Endothelial cell of umbilical vein (primary cell): Measurements from ENCODE around the gene PCDHGA2. TPM values are rescaled to one million over a fixed set of nuclear protein-coding genes. Genes with fewer than 3 reads are reported as not detected.
A peak's percentile ranks its signal among the peaks of the same experiment; 100 is the strongest.

Experiments
- BruUV-seq: library from RNA; stranded (reverse); fragments of 400-500 nt; replicated peaks from 2 replicates; lab custom pipeline; 2021; lab: Mats Ljungman, UMichigan
- CTCF ChIA-PET: fragments of 300-600, 350-600 bp; sonication (Branson Sonifier 250); formaldehyde crosslinking; loops from one replicate; lab custom pipeline; 2021; ENCODE audit warnings: antibody characterized with exemption, inconsistent platforms; lab: Charles Lee
- POLR2A ChIA-PET: fragments of 300-600, 350-600 bp; sonication (Branson Sonifier 250); formaldehyde crosslinking; loops from one replicate; lab custom pipeline; 2021; ENCODE audit warnings: antibody characterized with exemption, inconsistent platforms; lab: Charles Lee
- DNase-seq: peaks from one replicate; pipeline ENCODE4 v3.0.0-alpha.2; 2011; ENCODE audit warnings: low read depth, low spot score
- FAIRE-seq: peaks from 2 replicates; lab custom pipeline; 2011; peaks lifted over from hg19 to GRCh38; lab: Jason Lieb, UNC
- H2AFZ ChIP-seq: 2 replicates; pipeline ENCODE4 v1.6.0; 2012; ENCODE audit warnings: low read depth, low read length, control low read depth, inconsistent platforms
- H3K27ac ChIP-seq: 2 replicates; pipeline ENCODE4 v1.5.1; 2011; ENCODE audit warnings: low read depth, mild to moderate bottlenecking, control low read depth, low read length, moderate library complexity; ENCODE audit not compliant: insufficient read depth
- H3K27me3 ChIP-seq, 2 experiments: 2 replicates each; pipeline versions ENCODE4 v1.6.0 to v1.6.1; 2011; ENCODE audit warnings: low read length in 2 of 2, mixed read lengths in 1 of 2; ENCODE audit not compliant: control insufficient read depth in 2 of 2, insufficient read depth in 2 of 2
- H3K36me3 ChIP-seq, 2 experiments: 2 replicates in 1 of 2; 3 replicates in 1 of 2; pipeline ENCODE4 v1.5.1; 2011; ENCODE audit warnings: low read length in 2 of 2, mild to moderate bottlenecking in 1 of 2, moderate library complexity in 1 of 2; ENCODE audit not compliant: control insufficient read depth in 2 of 2, insufficient read depth in 2 of 2; ENCODE audit errors: extremely low read depth in 1 of 2
- H3K4me1 ChIP-seq: 3 replicates; pipeline ENCODE4 v1.5.1; 2011; ENCODE audit warnings: mild to moderate bottlenecking, low read length; ENCODE audit not compliant: control insufficient read depth, insufficient read depth; ENCODE audit errors: extremely low read depth
- H3K4me2 ChIP-seq: 2 replicates; pipeline ENCODE4 v1.6.1; 2011; ENCODE audit warnings: low read length, control low read depth, mixed read lengths; ENCODE audit not compliant: insufficient read depth
- H3K4me3 ChIP-seq, 3 experiments: fragments of 200-600 bp in 1 of 3; sonication (generic), shearing (Covaris generic) in 1 of 3; replicated peaks in 1 of 3; 2 replicates each; pipeline ENCODE4 v1.5.1; 2011 to 2016; ENCODE audit warnings: control low read depth in 3 of 3, low read length in 3 of 3, mild to moderate bottlenecking in 2 of 3, inconsistent platforms in 1 of 3, low read depth in 1 of 3, moderate library complexity in 1 of 3; ENCODE audit not compliant: insufficient read depth in 1 of 3
- H3K79me2 ChIP-seq: 2 replicates; pipeline ENCODE4 v1.6.0; 2012; ENCODE audit warnings: low read length, inconsistent platforms; ENCODE audit not compliant: control insufficient read depth, insufficient read depth
- H3K9ac ChIP-seq: replicated peaks from 2 replicates; pipeline ENCODE3; 2011; ENCODE audit warnings: low read length, control low read depth; ENCODE audit not compliant: insufficient read depth; ENCODE audit errors: extremely low read depth
- H3K9me1 ChIP-seq: replicated peaks from 3 replicates; pipeline ENCODE4 v1.6.0; 2011; ENCODE audit warnings: mild to moderate bottlenecking, low read length; ENCODE audit not compliant: control insufficient read depth, insufficient read depth; ENCODE audit errors: extremely low read depth
- H3K9me3 ChIP-seq: replicated peaks from 2 replicates; pipeline ENCODE4 v1.5.1; 2012; ENCODE audit warnings: low read length, inconsistent platforms; ENCODE audit not compliant: control insufficient read depth, insufficient read depth
- H4K20me1 ChIP-seq: replicated peaks from 2 replicates; pipeline ENCODE3; 2011; ENCODE audit warnings: mild to moderate bottlenecking, low read length; ENCODE audit not compliant: control insufficient read depth, insufficient read depth; ENCODE audit errors: extremely low read depth
- FOS ChIP-seq: IDR thresholded peaks from 2 replicates; pipeline ENCODE4 v1.6.1; 2011; ENCODE audit warnings: mild to moderate bottlenecking, low read length, moderate library complexity, borderline replicate concordance; ENCODE audit not compliant: insufficient read depth
- JUN ChIP-seq: IDR thresholded peaks from 2 replicates; pipeline ENCODE4 v1.6.1; 2011; ENCODE audit warnings: borderline replicate concordance, low read depth; ENCODE audit not compliant: insufficient read length, insufficient read depth
- dilution Hi-C: fragments of 300-500 bp; cut with MboI; formaldehyde crosslinking; loops from one replicate; pipeline ENCODE4 v1.15.0; 2019; ENCODE audit warnings: low sequenced_read_pairs; ENCODE audit not compliant: extremely low pct_ligation_motif_present
- intact Hi-C: fragments of 100-400 bp; cut with micrococcal nuclease; formaldehyde crosslinking; loops from one replicate; pipeline ENCODE4 v1.10.0; 2022
- polyA plus RNA-seq, 4 experiments: library from polyadenylated mRNA; depleted of rRNA in 3 of 4; stranded (reverse) in 3 of 4; unstranded in 1 of 4; fragments of >200 nt; gene quantifications; 2 replicates each; pipeline versions ENCODE4 v1.2.1 to v1.2.3, GENCODE V29; 2011 to 2012; ENCODE audit warnings: missing spikeins in 1 of 4
- total RNA-seq: library from RNA; stranded (reverse); gene quantifications from 2 replicates; pipeline ENCODE4 v1.2.3, GENCODE V29; 2021
- TF ChIP-seq, protein P1 (sequence below), 2 donors: IDR thresholded peaks; 1 replicate in 1 of 2; 2 replicates in 1 of 2; pipeline ENCODE4 v1.5.1; 2011; ENCODE audit warnings: low read length in 2 of 2, mild to moderate bottlenecking in 2 of 2, moderate library complexity in 2 of 2, control low read depth in 1 of 2, inconsistent platforms in 1 of 2, low read depth in 1 of 2; ENCODE audit not compliant: insufficient read depth in 1 of 2; ENCODE audit errors: extremely low read depth in 1 of 2

PCDHGA2 gene
- total and polyA plus RNA-seq, 2 donors (not counting 3 experiments of a cell fraction or from before 2014, with no cell fraction given), result 1.2 to 2.0 TPM

DNA sequence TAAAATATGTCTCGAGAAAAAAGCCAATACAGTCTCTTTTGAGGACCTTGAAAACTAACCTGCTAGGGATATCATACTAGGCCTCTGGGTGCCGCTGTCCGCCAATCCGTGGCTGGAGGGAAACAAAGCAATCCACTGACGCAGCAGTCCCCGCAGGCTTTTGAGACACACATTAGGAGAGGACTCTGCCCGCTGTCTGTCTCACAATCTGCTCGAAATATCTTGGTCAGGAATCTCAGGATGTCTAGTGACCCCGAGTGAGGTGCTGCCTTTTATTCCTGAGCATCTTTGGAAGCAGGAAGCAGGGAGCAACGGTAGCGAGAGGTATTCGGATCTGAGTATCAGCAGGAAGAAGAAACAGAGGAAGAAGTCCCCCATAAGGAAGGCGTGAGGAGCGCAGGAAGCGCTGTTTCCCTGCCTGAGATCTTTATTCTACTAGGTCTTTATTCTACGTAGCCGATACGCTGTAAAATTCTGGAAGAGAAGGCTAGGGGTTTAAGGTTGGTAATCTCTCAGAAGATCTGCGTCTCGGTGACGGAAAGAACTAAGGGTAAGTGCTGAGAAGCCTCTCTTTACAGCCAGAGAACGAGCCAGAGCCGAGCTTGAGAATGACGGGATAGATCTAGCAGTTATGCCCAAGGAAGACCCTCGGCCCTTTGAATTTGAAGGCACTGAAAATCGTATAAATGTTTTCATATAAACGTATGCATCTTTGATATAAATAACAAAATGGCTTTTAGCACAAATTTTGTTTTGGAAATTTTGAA lies 12.3 kb upstream of the PCDHGA2 start:
- peak overlapping the region; percentile 92 for H2AFZ ChIP-seq
- no peaks in the 10 kb centered on the region for H3K9me3 ChIP-seq
- H3K9ac ChIP-seq, result peak overlapping the region; percentile 69
- TSS peak; percentile 57 for BruUV-seq
- ChIA-PET CTCF (interaction anchor here (1.0 to 2.9 kb wide), 8 partner anchors 9 to 241 kb away, joined by 3 to 17 read pairs (median 4); partner anchors contain the start of genes PCDHGA12 and PCDHGA3), POLR2A (no interaction called here)
- peak; percentile 88 for FAIRE-seq
- H3K27ac ChIP-seq, result no peak overlapping the region
- peaks cover 14 to 31% of the 10 kb centered on the region in 2 experiments for H3K27me3 ChIP-seq
- dilution Hi-C loops, result no loop called here
- peak; percentile 77 for DNase-seq
- no peaks in the 10 kb centered on the region for H3K9me1 ChIP-seq
- H3K4me1 ChIP-seq, result no peaks in the 10 kb centered on the region
- no peaks in the 10 kb centered on the region for H3K79me2 ChIP-seq
- intact Hi-C loops, result loop anchor here (1.0 kb wide), 1 partner anchor 238 kb away; no protein-coding TSS in a partner anchor
- H3K36me3 ChIP-seq, result no peaks in the 10 kb centered on the region
- H4K20me1 ChIP-seq, result no peaks in the 10 kb centered on the region
- H3K4me2 ChIP-seq, result peak overlapping the region; percentile 92
- TF ChIP-seq FOS, result no peak
- TF ChIP-seq, protein P1, sequence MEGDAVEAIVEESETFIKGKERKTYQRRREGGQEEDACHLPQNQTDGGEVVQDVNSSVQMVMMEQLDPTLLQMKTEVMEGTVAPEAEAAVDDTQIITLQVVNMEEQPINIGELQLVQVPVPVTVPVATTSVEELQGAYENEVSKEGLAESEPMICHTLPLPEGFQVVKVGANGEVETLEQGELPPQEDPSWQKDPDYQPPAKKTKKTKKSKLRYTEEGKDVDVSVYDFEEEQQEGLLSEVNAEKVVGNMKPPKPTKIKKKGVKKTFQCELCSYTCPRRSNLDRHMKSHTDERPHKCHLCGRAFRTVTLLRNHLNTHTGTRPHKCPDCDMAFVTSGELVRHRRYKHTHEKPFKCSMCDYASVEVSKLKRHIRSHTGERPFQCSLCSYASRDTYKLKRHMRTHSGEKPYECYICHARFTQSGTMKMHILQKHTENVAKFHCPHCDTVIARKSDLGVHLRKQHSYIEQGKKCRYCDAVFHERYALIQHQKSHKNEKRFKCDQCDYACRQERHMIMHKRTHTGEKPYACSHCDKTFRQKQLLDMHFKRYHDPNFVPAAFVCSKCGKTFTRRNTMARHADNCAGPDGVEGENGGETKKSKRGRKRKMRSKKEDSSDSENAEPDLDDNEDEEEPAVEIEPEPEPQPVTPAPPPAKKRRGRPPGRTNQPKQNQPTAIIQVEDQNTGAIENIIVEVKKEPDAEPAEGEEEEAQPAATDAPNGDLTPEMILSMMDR (IDR thresholded peaks at IDR 0.05; ENCODE audit: extremely low read depth in 1 of 2, insufficient read depth in 1 of 2, low read depth in 1 of 2, low read length in 2 of 2), result peak; percentile 65 to 70
- no peak for TF ChIP-seq JUN
- peak overlapping the region; percentile 27 to 74 (median 50) for H3K4me3 ChIP-seq
